ENCODE results near the gene SPTLC1. TPM values are rescaled to one million over a fixed set of nuclear protein-coding genes. Genes with fewer than 3 reads are reported as not detected.

Gene SPTLC1
- polyA plus RNA-seq, 1 donor from 2014 or later, result 74.8 TPM

DNA sequence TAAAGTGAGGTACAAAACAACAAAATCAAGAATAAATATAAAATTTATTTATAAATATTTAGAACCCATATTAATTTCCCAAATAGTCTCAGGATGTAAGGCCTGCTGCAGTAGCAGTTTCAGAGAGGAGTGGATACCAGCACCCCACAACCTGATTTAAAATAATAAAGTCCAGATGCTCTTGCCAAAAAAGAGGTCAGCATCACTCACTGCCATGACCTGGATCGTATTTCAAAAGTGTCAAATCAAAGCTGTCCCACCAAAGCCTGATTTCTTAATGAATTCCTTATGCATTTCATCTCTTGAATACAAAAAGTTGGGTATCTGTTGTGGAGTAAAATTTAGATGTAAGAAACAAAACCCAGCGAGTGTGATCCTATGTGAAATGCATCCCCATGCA, 107.2 kb downstream of the SPTLC1 start:
- H3K4me3 ChIP-seq (ENCODE audit: low read length), result no peak overlapping the region
- H2AFZ ChIP-seq (ENCODE audit: low read depth, low read length), result no peak overlapping the region
- no peaks in the 10 kb centered on the region for H3K9me3 ChIP-seq (ENCODE audit: low read length)
- H3K9me2 ChIP-seq (ENCODE audit: insufficient read depth, low read length), result no peaks in the 10 kb centered on the region
- TF ChIP-seq POLR2AphosphoS5 (IDR thresholded peaks at IDR 0.05) (no peak), MXI1 (conservative IDR thresholded peaks at IDR 0.05; ENCODE audit: poor library complexity, severe bottlenecking) (no peak), EP300 (conservative IDR thresholded peaks at IDR 0.05; ENCODE audit: poor library complexity, severe bottlenecking) (no peak), RAD21 (conservative IDR thresholded peaks at IDR 0.05) (no peak), SMC3 (conservative IDR thresholded peaks at IDR 0.05; ENCODE audit: poor library complexity) (no peak), TAF1 (IDR thresholded peaks at IDR 0.05; ENCODE audit: low read depth) (no peak), EZH2 (IDR thresholded peaks at IDR 0.05; ENCODE audit: borderline replicate concordance, insufficient read depth, low read length, poor library complexity, severe bottlenecking) (no peak), REST (IDR thresholded peaks at IDR 0.05; ENCODE audit: borderline replicate concordance) (no peak)
- TF ChIP-seq, protein P1, sequence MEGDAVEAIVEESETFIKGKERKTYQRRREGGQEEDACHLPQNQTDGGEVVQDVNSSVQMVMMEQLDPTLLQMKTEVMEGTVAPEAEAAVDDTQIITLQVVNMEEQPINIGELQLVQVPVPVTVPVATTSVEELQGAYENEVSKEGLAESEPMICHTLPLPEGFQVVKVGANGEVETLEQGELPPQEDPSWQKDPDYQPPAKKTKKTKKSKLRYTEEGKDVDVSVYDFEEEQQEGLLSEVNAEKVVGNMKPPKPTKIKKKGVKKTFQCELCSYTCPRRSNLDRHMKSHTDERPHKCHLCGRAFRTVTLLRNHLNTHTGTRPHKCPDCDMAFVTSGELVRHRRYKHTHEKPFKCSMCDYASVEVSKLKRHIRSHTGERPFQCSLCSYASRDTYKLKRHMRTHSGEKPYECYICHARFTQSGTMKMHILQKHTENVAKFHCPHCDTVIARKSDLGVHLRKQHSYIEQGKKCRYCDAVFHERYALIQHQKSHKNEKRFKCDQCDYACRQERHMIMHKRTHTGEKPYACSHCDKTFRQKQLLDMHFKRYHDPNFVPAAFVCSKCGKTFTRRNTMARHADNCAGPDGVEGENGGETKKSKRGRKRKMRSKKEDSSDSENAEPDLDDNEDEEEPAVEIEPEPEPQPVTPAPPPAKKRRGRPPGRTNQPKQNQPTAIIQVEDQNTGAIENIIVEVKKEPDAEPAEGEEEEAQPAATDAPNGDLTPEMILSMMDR (IDR thresholded peaks at IDR 0.05; ENCODE audit: poor library complexity, severe bottlenecking), result no peak
- H3K27me3 ChIP-seq (ENCODE audit: insufficient read depth, low read depth, low read length), result no peaks in the 10 kb centered on the region
- no peaks in the 10 kb centered on the region for H3K36me3 ChIP-seq (ENCODE audit: insufficient read depth, low read length)
- no peak overlapping the region for H3K27ac ChIP-seq (ENCODE audit: low read length)
- H4K20me1 ChIP-seq (ENCODE audit: insufficient read depth), result no peaks in the 10 kb centered on the region
- H3K79me2 ChIP-seq (replicated peaks; ENCODE audit: insufficient read depth, low read length), result no peaks in the 10 kb centered on the region
- no peaks in the 10 kb centered on the region for H3F3A ChIP-seq (ENCODE audit: insufficient read depth, low read length, poor library complexity, severe bottlenecking)
- H3K4me2 ChIP-seq (ENCODE audit: low read length), result no peak overlapping the region
- H3K9ac ChIP-seq (ENCODE audit: low read length), result no peak overlapping the region

DNA sequence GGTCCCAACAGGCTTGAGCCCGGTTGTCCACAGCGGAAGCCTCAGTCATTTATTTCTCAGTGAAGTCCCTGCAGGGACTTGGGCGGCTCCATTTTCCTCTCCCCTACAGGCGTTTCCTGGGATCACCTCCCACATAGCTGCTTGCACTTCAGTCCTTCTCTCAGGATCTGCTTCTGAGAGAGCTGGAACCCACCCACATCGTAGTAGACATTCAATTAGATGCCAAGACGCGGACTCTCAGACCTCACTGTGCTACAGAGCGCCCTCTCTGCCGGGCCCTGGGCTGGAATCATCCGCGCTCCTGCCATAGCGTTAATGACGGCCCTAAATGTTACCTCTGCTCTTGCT, 111.2 kb downstream of the SPTLC1 start:
- Histone ChIP-seq H2AFZ (ENCODE audit: low read depth, low read length) (no peak overlapping the region), H3K9me3 (ENCODE audit: low read length) (no peaks in the 10 kb centered on the region), H3K9ac (ENCODE audit: low read length) (no peak overlapping the region)

More for the DNA sequence above, 111.2 kb downstream of the SPTLC1 start:
- TF ChIP-seq EZH2 (IDR thresholded peaks at IDR 0.05; ENCODE audit: borderline replicate concordance, insufficient read depth, low read length, poor library complexity, severe bottlenecking), result no peak
- no peak for TF ChIP-seq REST (IDR thresholded peaks at IDR 0.05; ENCODE audit: borderline replicate concordance)
- TF ChIP-seq RAD21 (conservative IDR thresholded peaks at IDR 0.05), result no peak
- no peak for TF ChIP-seq POLR2AphosphoS5 (IDR thresholded peaks at IDR 0.05)
- no peak for TF ChIP-seq MXI1 (conservative IDR thresholded peaks at IDR 0.05; ENCODE audit: poor library complexity, severe bottlenecking)
- no peak for TF ChIP-seq EP300 (conservative IDR thresholded peaks at IDR 0.05; ENCODE audit: poor library complexity, severe bottlenecking)
- TF ChIP-seq, protein P1 (IDR thresholded peaks at IDR 0.05; ENCODE audit: poor library complexity, severe bottlenecking), result no peak
- TF ChIP-seq TAF1 (IDR thresholded peaks at IDR 0.05; ENCODE audit: low read depth), result no peak
- Histone ChIP-seq H4K20me1 (ENCODE audit: insufficient read depth) (no peaks in the 10 kb centered on the region), H3K9me2 (ENCODE audit: insufficient read depth, low read length) (no peaks in the 10 kb centered on the region), H3F3A (ENCODE audit: insufficient read depth, low read length, poor library complexity, severe bottlenecking) (no peaks in the 10 kb centered on the region), H3K27ac (ENCODE audit: low read length) (no peak overlapping the region), H3K79me2 (replicated peaks; ENCODE audit: insufficient read depth, low read length) (no peaks in the 10 kb centered on the region), H3K4me2 (ENCODE audit: low read length) (no peak overlapping the region), H3K4me3 (ENCODE audit: low read length) (no peak overlapping the region), H3K36me3 (ENCODE audit: insufficient read depth, low read length) (no peaks in the 10 kb centered on the region), H3K27me3 (ENCODE audit: insufficient read depth, low read depth, low read length) (no peaks in the 10 kb centered on the region)
